IPS-NIHi7 (cell line): ENCODE measurements around the gene UBE2D2.

Source experiments
- DNase-seq: peaks from one replicate; pipeline ENCODE4 v3.0.0; 2012; ENCODE audit warnings: mixed read lengths; ENCODE audit errors: extremely low spot score

The UBE2D2 gene

DNA sequence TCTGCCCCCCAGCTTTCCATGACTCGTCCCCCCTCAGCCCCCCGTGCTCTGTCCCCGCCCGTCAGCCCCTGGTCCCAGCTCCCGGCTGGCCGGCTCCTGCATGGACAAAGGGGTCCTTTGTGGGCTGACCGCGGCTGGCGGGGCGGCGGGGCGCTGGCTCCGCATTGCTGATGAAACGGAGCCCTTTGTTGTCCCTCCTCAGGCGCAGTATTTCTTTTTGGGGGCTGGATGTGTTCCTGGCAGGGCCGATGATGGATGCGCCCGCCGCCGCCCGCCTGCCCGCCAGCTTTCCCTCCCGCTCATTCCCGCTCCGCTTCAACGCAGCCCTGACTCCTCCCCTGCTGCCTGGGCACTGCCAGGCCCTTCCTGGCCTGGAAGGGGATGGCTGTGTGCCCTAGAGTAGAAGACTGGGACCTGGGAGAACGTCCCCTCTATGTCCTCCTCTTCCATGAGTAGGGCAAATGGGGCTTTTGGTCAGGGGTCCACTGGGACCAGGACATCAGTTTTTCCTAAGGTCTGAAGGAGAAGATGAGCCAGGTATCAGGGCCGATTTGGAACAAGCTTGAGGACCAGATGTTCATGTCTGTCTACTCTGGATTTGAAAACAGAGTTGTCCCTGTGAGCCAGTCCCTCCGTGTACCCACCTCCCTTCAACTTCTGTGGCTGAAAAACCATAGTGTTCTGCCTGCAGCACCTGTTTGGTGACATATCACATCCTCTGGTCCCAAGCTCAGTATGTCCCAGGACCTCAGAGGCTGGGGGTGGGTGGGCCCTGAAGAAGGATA is 116.0 kb downstream of the UBE2D2 start:
- DNase-seq, result no peak
